PC-3 (cell line): ENCODE data around the gene BABAM1. TPM values are rescaled to one million over a fixed set of nuclear protein-coding genes. Genes with fewer than 3 reads are reported as not detected.

Experiments
- ATAC-seq: fragments of 200-7000 bp; cut with Tn5 transposase; 2 replicates; pipeline ENCODE4 v1.9.1; 2020; ENCODE audit warnings: mild to moderate bottlenecking, moderate library complexity
- BruUV-seq: library from RNA; stranded (reverse); fragments of 400-500 nt; replicated peaks from 2 replicates; lab custom pipeline; 2021; lab: Mats Ljungman, UMichigan
- CTCF ChIA-PET: fragments of 300-600 bp; sonication (Branson Sonifier 250); formaldehyde crosslinking; loops from one replicate; lab custom pipeline; 2022; ENCODE audit warnings: antibody characterized with exemption; lab: Charles Lee
- POLR2A ChIA-PET: fragments of 300-600 bp; sonication (Branson Sonifier 250); formaldehyde crosslinking; loops from one replicate; lab custom pipeline; 2022; ENCODE audit warnings: antibody characterized with exemption; ENCODE audit not compliant: unreplicated experiment; lab: Charles Lee
- DNase-seq: peaks from one replicate; pipeline ENCODE4 v3.0.0-alpha.2; 2015
- H2AFZ ChIP-seq: fragments of 300-600 bp; sonication (generic); 2 replicates; pipeline ENCODE4 v1.6.0; 2016; ENCODE audit warnings: antibody characterized with exemption, low read length
- H3F3A ChIP-seq: fragments of 300-600 bp; sonication (generic); one replicate; pipeline ENCODE4 v1.6.0; 2017; ENCODE audit warnings: antibody characterized with exemption, low read length, control low read depth, mild to moderate bottlenecking; ENCODE audit not compliant: unreplicated experiment
- H3K27ac ChIP-seq: fragments of 300-600 bp; sonication (generic); 2 replicates; pipeline ENCODE4 v1.5.1; 2016; ENCODE audit warnings: mild to moderate bottlenecking, low read length
- H3K27me3 ChIP-seq: fragments of 300-600 bp; sonication (generic); 2 replicates; pipeline ENCODE4 v1.6.1; 2016; ENCODE audit warnings: low read length, mixed read lengths
- H3K36me3 ChIP-seq: fragments of 300-600 bp; sonication (generic); 2 replicates; pipeline ENCODE4 v1.6.1; 2016; ENCODE audit warnings: low read depth, mixed run types, low read length, mixed read lengths
- H3K4me1 ChIP-seq: fragments of 300-600 bp; sonication (generic); 2 replicates; pipeline ENCODE4 v1.5.1; 2016; ENCODE audit warnings: low read length; ENCODE audit not compliant: insufficient read depth
- H3K4me2 ChIP-seq: fragments of 300-600 bp; sonication (generic); 2 replicates; pipeline ENCODE4 v1.6.0; 2016; ENCODE audit warnings: low read length
- H3K4me3 ChIP-seq: fragments of 300-600 bp; sonication (generic); 2 replicates; pipeline ENCODE4 v1.5.1; 2016; ENCODE audit warnings: mild to moderate bottlenecking, low read length, mixed read lengths
- H3K79me2 ChIP-seq: fragments of 300-600 bp; sonication (generic); 2 replicates; pipeline ENCODE4 v1.6.1; 2017; ENCODE audit warnings: low read length, mixed read lengths
- H3K9ac ChIP-seq: fragments of 300-600 bp; sonication (generic); 2 replicates; pipeline ENCODE4 v1.6.0; 2016; ENCODE audit warnings: mild to moderate bottlenecking, low read length
- H3K9me2 ChIP-seq: fragments of 300-600 bp; sonication (generic); replicated peaks from 2 replicates; pipeline ENCODE4 v1.6.1; 2016; ENCODE audit warnings: mixed run types, low read length, mixed read lengths
- H3K9me3 ChIP-seq: fragments of 300-600 bp; sonication (generic); 2 replicates; pipeline ENCODE4 v1.6.1; 2016; ENCODE audit warnings: low read length, mixed read lengths
- H4K20me1 ChIP-seq: fragments of 300-600 bp; sonication (generic); 2 replicates; pipeline ENCODE4 v1.6.1; 2016; ENCODE audit warnings: low read length, mixed read lengths
- EZH2 ChIP-seq: fragments of 300-600 bp; sonication (generic); IDR thresholded peaks from one replicate; pipeline ENCODE4 v1.6.1; 2017; ENCODE audit warnings: antibody characterized with exemption, mild to moderate bottlenecking, low read length; ENCODE audit not compliant: unreplicated experiment
- EZH2phosphoT487 ChIP-seq: fragments of 300-600 bp; sonication (generic); IDR thresholded peaks from 2 replicates; pipeline ENCODE4 v1.6.1; 2018; ENCODE audit warnings: mild to moderate bottlenecking, antibody characterized with exemption, low read length, borderline replicate concordance
- intact Hi-C: fragments of 100-400 bp; cut with micrococcal nuclease; formaldehyde crosslinking; loops from 2 replicates; pipeline ENCODE4 v1.9.0; 2023
- total RNA-seq: library from RNA; depleted of rRNA; stranded (reverse); fragments of >200 nt; gene quantifications from 2 replicates; pipeline ENCODE4 v1.2.3, GENCODE V29; 2014
- TF ChIP-seq, protein P1 (sequence below): fragments of 300-600 bp; sonication (generic); conservative IDR thresholded peaks from 2 replicates; pipeline ENCODE4 v1.5.1; 2017; ENCODE audit warnings: antibody characterized with exemption, low read depth, mild to moderate bottlenecking, low read length

Gene BABAM1
- total RNA-seq, 1 experiment from 2014 or later = 196 TPM

DNA sequence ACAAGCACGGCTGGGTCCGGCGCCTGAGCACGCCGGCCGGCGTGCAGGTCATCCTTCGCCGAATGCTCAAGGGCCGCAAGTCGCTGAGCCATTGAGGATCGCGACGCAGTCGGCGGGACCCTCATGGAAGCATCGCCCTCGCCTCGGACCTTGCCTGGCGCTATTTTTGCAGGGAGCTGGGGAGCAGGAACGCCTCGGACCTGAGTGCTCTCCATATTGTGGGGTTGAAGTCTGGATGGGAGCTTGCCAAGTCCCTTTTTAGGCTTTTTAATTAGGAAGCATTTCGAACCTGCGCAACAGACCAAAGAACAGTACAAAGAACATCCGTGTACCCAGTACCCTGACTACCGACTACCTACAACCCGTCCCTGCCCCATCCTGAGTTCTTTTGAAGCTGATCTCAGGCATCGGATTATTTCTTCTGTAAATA lies 39.1 kb downstream of the BABAM1 start:
- Histone ChIP-seq H3K4me2 (peak overlapping the region; percentile 95), H3K9me3 (no peaks in the 10 kb centered on the region), H3K9ac (peak overlapping the region; percentile 90), H3K4me1 (peaks cover 35% of the 10 kb centered on the region), H3K27me3 (no peaks in the 10 kb centered on the region), H2AFZ (peak overlapping the region; percentile 92), H3K36me3 (no peaks in the 10 kb centered on the region), H3K79me2 (peaks cover 57% of the 10 kb centered on the region), H4K20me1 (no peaks in the 10 kb centered on the region), H3K27ac (peak overlapping the region; percentile 74), H3K9me2 (no peaks in the 10 kb centered on the region), H3K4me3 (peak overlapping the region; percentile 89), H3F3A (no peaks in the 10 kb centered on the region)
- BruUV-seq = no TSS peak
- CTCF ChIA-PET = no interaction called here
- DNase-seq (peak; percentile 33), ATAC-seq (no peak)
- intact Hi-C loops = no loop called here
- POLR2A ChIA-PET = interaction anchor here (0.6 kb wide), 1 partner anchor 11 kb away, joined by 15 read pairs; no protein-coding TSS in a partner anchor
- TF ChIP-seq EZH2 (no peak), EZH2phosphoT487 (no peak)
- TF ChIP-seq, protein P1, sequence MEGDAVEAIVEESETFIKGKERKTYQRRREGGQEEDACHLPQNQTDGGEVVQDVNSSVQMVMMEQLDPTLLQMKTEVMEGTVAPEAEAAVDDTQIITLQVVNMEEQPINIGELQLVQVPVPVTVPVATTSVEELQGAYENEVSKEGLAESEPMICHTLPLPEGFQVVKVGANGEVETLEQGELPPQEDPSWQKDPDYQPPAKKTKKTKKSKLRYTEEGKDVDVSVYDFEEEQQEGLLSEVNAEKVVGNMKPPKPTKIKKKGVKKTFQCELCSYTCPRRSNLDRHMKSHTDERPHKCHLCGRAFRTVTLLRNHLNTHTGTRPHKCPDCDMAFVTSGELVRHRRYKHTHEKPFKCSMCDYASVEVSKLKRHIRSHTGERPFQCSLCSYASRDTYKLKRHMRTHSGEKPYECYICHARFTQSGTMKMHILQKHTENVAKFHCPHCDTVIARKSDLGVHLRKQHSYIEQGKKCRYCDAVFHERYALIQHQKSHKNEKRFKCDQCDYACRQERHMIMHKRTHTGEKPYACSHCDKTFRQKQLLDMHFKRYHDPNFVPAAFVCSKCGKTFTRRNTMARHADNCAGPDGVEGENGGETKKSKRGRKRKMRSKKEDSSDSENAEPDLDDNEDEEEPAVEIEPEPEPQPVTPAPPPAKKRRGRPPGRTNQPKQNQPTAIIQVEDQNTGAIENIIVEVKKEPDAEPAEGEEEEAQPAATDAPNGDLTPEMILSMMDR = no peak

DNA sequence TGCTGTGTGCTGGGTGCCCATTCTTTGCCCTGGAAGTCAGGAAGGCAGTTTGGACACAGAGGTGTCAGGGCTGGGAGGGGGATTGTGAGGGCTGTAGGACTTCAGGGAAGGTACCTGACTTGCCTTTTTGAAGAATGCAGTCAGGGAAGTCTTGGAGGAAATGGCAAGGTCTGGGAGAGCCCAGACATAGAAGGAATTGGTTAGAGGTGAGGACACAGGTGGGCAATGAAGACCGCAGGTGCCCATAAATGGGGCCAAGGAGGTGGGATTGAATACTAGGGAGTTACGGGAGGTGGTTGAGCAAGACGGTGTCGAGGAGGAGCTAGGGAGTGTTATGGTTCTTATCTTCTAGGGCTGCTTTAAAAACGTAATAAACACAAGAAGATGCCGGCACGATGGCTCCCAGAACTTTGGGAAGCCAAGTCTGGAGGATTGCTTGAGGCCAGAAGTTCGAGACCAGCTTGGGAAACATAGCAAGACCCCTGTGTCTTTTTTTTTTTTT lies 40.7 kb downstream of the BABAM1 start:
- Histone ChIP-seq H3F3A (no peaks in the 10 kb centered on the region), H3K4me3 (no peak overlapping the region), H2AFZ (no peak overlapping the region), H3K27me3 (no peaks in the 10 kb centered on the region), H3K36me3 (no peaks in the 10 kb centered on the region; the same call in 1 of the 2 replicates), H3K9me2 (no peaks in the 10 kb centered on the region), H3K9me3 (no peaks in the 10 kb centered on the region), H3K27ac (no peak overlapping the region), H3K79me2 (peaks cover 59% of the 10 kb centered on the region), H3K4me2 (no peak overlapping the region), H4K20me1 (no peaks in the 10 kb centered on the region), H3K4me1 (peaks cover 39% of the 10 kb centered on the region), H3K9ac (no peak overlapping the region)
- DNase-seq (no peak), ATAC-seq (no peak)
- ChIA-PET POLR2A (no interaction called here), CTCF (no interaction called here)
- intact Hi-C loops = loop anchor here (2.0 kb wide), 1 partner anchor 41 kb away; the partner anchor contains the start of gene BABAM1
- no TSS peak for BruUV-seq
- TF ChIP-seq EZH2 = no peak
- no peak for TF ChIP-seq EZH2phosphoT487
- TF ChIP-seq, protein P1 = no peak
